ENCODE results near the gene JAZF1. TPM values are rescaled to one million over a fixed set of nuclear protein-coding genes. Genes with fewer than 3 reads are reported as not detected.

The JAZF1 gene
- total RNA-seq, 4 donors from 2014 or later, result 27.8 to 36.5 (median 30.5) TPM

DNA sequence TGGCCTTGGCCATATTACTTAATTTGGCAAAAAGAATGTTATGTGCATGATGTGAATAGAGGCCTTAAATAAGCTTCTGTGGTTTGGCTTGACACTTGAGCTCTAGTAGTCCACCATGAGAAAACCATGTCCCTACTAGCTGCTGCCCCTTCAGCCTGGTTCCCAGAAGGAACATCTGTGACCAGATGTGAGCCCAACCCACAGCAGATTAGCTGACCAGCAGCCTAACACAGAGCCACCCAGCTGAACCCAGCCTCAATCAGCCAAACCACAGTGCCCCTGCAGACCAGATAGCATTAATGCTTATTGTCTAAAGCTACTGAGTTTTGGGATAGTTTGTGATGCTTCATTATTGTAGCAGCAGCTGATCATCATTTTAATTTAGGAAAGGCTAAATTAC, 16.6 kb downstream of the JAZF1 start:
- no peaks in the 10 kb centered on the region for H3K27me3 ChIP-seq
- no peaks in the 10 kb centered on the region for H3K36me3 ChIP-seq
- no peak overlapping the region for H3K4me3 ChIP-seq
- TF ChIP-seq, protein P1, sequence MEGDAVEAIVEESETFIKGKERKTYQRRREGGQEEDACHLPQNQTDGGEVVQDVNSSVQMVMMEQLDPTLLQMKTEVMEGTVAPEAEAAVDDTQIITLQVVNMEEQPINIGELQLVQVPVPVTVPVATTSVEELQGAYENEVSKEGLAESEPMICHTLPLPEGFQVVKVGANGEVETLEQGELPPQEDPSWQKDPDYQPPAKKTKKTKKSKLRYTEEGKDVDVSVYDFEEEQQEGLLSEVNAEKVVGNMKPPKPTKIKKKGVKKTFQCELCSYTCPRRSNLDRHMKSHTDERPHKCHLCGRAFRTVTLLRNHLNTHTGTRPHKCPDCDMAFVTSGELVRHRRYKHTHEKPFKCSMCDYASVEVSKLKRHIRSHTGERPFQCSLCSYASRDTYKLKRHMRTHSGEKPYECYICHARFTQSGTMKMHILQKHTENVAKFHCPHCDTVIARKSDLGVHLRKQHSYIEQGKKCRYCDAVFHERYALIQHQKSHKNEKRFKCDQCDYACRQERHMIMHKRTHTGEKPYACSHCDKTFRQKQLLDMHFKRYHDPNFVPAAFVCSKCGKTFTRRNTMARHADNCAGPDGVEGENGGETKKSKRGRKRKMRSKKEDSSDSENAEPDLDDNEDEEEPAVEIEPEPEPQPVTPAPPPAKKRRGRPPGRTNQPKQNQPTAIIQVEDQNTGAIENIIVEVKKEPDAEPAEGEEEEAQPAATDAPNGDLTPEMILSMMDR (IDR thresholded peaks at IDR 0.05), result no peak
- TF ChIP-seq EP300 (IDR thresholded peaks at IDR 0.05) (no peak), POLR2A (IDR thresholded peaks at IDR 0.05) (no peak), POLR2AphosphoS5 (IDR thresholded peaks at IDR 0.05) (no peak)
- peaks cover 5 to 57% (median 10%) of the 10 kb centered on the region in 3 donors for H3K4me1 ChIP-seq
- H3K9me3 ChIP-seq, result no peaks in the 10 kb centered on the region
- no peak for ATAC-seq
- H3K27ac ChIP-seq, result no peak overlapping the region

DNA sequence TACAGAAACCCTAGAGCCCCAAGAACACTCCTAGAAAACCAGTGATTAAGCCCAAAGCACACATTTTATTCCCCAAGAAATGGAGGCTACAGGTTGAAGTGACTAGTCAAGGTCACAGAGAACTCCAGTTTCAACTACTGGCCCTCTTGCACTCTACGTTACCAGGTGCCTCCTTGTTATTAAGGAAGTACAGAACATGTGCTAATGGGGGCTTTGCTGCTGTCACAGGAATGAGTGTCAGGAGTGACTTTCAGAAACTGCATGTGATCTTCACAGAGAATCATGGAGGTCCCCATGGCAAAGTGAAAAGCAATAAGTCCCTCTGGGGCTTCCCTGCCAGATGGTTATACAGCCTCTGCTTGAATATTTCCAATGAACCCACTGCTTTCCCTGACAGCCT, 19.3 kb downstream of the JAZF1 start:
- H3K27me3 ChIP-seq, result no peaks in the 10 kb centered on the region
- TF ChIP-seq EP300 (IDR thresholded peaks at IDR 0.05) (no peak), POLR2A (IDR thresholded peaks at IDR 0.05) (no peak), POLR2AphosphoS5 (IDR thresholded peaks at IDR 0.05) (no peak)
- TF ChIP-seq, protein P1 (IDR thresholded peaks at IDR 0.05), result no peak
- no peaks in the 10 kb centered on the region for H3K9me3 ChIP-seq
- ATAC-seq, result no peak
- peaks cover 4 to 42% (median 6%) of the 10 kb centered on the region in 3 donors for H3K4me1 ChIP-seq
- no peak overlapping the region for H3K4me3 ChIP-seq
- H3K36me3 ChIP-seq, result no peaks in the 10 kb centered on the region
- WGBS, 2 donors (ENCODE audit: low coverage in 1 of 2), result 100% methylated on average over 1 of the region's 1 CpG
- H3K27ac ChIP-seq, result no peak overlapping the region

DNA sequence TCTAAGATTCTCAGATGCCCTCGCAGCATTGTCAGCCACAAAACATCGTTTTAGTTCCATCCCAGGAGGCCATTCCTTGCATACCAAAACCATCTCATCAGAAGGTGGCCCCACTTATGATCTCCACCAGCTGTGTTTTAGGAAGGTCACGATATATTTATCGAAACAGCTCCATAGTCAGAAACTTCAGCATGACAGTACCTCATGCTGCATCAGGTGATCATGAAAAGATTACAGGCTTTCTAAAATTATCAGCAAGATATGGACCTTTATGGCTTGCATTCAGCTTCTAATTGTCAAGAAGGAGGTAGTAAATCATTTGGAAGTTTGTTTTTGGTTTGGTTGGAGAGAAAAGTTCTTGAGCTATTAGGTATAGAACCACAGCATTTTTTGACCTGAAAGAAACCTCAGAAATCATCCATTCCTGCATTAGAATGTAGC, 20.0 kb downstream of the JAZF1 start:
- H3K36me3 ChIP-seq, result no peaks in the 10 kb centered on the region
- no peaks in the 10 kb centered on the region for H3K9me3 ChIP-seq
- peaks cover 4 to 42% (median 7%) of the 10 kb centered on the region in 3 donors for H3K4me1 ChIP-seq
- no peak for ATAC-seq
- 77 to 83% methylated on average over 2 to 3 of the region's 4 CpGs for WGBS, 2 donors (ENCODE audit: low coverage in 1 of 2)
- no peak overlapping the region for H3K27ac ChIP-seq
- no peaks in the 10 kb centered on the region for H3K27me3 ChIP-seq
- no peak overlapping the region for H3K4me3 ChIP-seq
- TF ChIP-seq EP300 (IDR thresholded peaks at IDR 0.05), result no peak
- no peak for TF ChIP-seq POLR2A (IDR thresholded peaks at IDR 0.05)
- TF ChIP-seq, protein P1 (IDR thresholded peaks at IDR 0.05), result no peak
- TF ChIP-seq POLR2AphosphoS5 (IDR thresholded peaks at IDR 0.05), result no peak

DNA sequence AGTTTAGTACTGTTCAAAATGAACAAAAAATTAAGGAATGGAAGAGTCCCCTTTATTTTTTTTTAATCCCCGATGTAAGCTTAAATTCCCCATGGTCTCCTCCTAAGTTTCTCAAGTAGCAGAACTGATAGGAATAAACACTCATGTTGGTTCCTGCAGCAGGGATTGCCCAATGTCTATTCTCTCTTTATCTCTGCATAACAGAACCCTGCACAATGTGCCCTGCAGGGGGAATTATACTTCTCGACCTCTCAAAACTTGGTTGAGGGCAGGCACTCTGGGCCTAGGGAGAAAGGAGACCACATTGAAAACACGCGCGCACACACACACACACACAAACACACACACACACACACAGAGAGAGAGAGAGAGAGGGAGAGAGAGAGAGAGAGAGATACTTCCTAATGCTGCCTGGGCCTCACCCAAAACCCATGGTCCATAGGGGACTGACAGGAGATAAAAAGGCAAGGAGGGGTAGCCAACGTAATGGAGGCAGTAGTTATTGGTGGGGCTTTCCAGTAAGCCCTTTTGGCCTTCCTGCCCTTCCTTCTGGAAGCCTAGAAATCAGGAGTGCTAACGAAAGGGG, 22.7 kb downstream of the JAZF1 start:
- whole genome bisulfite sequencing, 2 donors (ENCODE audit: low coverage in 1 of 2), result 85 to 86% methylated on average over 7 of the region's 7 CpGs
- no peak for ATAC-seq

More for the DNA sequence above, 22.7 kb downstream of the JAZF1 start:
- Histone ChIP-seq H3K27me3 (no peaks in the 10 kb centered on the region), H3K27ac (no peak overlapping the region), H3K9me3 (no peaks in the 10 kb centered on the region), H3K4me1 (peaks cover 4 to 43% (median 10%) of the 10 kb centered on the region in 3 donors), H3K36me3 (no peaks in the 10 kb centered on the region), H3K4me3 (no peak overlapping the region)
- no peak for TF ChIP-seq POLR2A (IDR thresholded peaks at IDR 0.05)
- TF ChIP-seq POLR2AphosphoS5 (IDR thresholded peaks at IDR 0.05), result no peak
- no peak for TF ChIP-seq EP300 (IDR thresholded peaks at IDR 0.05)
- TF ChIP-seq, protein P1 (IDR thresholded peaks at IDR 0.05), result no peak

Data from gastroesophageal sphincter (tissue), 4 donors.